ENCODE results near the gene SF1. TPM values are rescaled to one million over a fixed set of nuclear protein-coding genes. Genes with fewer than 3 reads are reported as not detected.

Gene SF1, protein sequence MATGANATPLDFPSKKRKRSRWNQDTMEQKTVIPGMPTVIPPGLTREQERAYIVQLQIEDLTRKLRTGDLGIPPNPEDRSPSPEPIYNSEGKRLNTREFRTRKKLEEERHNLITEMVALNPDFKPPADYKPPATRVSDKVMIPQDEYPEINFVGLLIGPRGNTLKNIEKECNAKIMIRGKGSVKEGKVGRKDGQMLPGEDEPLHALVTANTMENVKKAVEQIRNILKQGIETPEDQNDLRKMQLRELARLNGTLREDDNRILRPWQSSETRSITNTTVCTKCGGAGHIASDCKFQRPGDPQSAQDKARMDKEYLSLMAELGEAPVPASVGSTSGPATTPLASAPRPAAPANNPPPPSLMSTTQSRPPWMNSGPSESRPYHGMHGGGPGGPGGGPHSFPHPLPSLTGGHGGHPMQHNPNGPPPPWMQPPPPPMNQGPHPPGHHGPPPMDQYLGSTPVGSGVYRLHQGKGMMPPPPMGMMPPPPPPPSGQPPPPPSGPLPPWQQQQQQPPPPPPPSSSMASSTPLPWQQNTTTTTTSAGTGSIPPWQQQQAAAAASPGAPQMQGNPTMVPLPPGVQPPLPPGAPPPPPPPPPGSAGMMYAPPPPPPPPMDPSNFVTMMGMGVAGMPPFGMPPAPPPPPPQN
- polyA plus RNA-seq (2013) = 185 and 187 TPM in 2 replicates

- Histone ChIP-seq H4K8ac (ENCODE audit: low read depth, low read length) (peak within 1 kb of the TSS; percentile 97), H3K27ac (ENCODE audit: low read depth, low read length) (peak within 1 kb of the TSS; percentile 99), H2BK5ac (ENCODE audit: low read depth, low read length, poor library complexity) (peak within 1 kb of the TSS; percentile 89), H2AK5ac (ENCODE audit: low read length) (peak within 1 kb of the TSS; percentile 49), H4K91ac (ENCODE audit: low read depth, low read length) (peak within 1 kb of the TSS; percentile 91), H3K36me3 (ENCODE audit: control insufficient read depth in 1 of 2, insufficient read depth in 2 of 2, low read length in 2 of 2) (peaks cover 10 to 25% of the 10 kb centered on the region in 2 experiments), H3K9ac (ENCODE audit: low read length) (peak within 1 kb of the TSS; percentile 99), H2AFZ (ENCODE audit: insufficient read depth, low read length, poor library complexity) (peak within 1 kb of the TSS; percentile 66), H3K18ac (ENCODE audit: low read length) (peak within 1 kb of the TSS; percentile 90), H3K14ac (ENCODE audit: low read length) (peak within 1 kb of the TSS; percentile 79), H2BK120ac (ENCODE audit: insufficient read depth, low read length, poor library complexity) (peak within 1 kb of the TSS; percentile 86), H2BK12ac (ENCODE audit: low read length) (no peak within 1 kb of the TSS), H3K4ac (ENCODE audit: low read depth, low read length) (peak within 1 kb of the TSS; percentile 99), H3K9me3 (ENCODE audit: insufficient read depth, low read depth, low read length) (no peaks in the 10 kb centered on the region), H3K4me2 (ENCODE audit: low read length) (peak within 1 kb of the TSS; percentile 71), H3K4me3 (ENCODE audit: low read depth, low read length) (peak within 1 kb of the TSS; percentile 97), H3K27me3 (ENCODE audit: insufficient read depth, low read length) (no peaks in the 10 kb centered on the region), H3K79me2 (ENCODE audit: control insufficient read depth, insufficient read depth, low read length, poor library complexity) (peaks cover 14% of the 10 kb centered on the region), H3K23ac (ENCODE audit: low read length) (no peak within 1 kb of the TSS), H4K12ac (ENCODE audit: low read depth, low read length) (peak within 1 kb of the TSS; percentile 88), H3K4me1 (ENCODE audit: control insufficient read depth in 1 of 2, insufficient read depth in 2 of 2, low read length in 2 of 2) (peaks cover 3 to 4% of the 10 kb centered on the region in 2 experiments), H3K79me1 (ENCODE audit: low read length) (peaks cover 10% of the 10 kb centered on the region)
- peak; percentile 100 for DNase-seq
- no CpG with 5 or more reads among the region's 80 CpGs for WGBS (ENCODE audit: extremely low coverage, insufficient coverage, insufficient read length)
These were observed at the start of gene SF1 for GRCh38 chr11:64778473-64779298. Gene SF1 (minus strand): TSS chr11:64778542. CDS start chr11:64778392, 150 bp downstream.

DNA sequence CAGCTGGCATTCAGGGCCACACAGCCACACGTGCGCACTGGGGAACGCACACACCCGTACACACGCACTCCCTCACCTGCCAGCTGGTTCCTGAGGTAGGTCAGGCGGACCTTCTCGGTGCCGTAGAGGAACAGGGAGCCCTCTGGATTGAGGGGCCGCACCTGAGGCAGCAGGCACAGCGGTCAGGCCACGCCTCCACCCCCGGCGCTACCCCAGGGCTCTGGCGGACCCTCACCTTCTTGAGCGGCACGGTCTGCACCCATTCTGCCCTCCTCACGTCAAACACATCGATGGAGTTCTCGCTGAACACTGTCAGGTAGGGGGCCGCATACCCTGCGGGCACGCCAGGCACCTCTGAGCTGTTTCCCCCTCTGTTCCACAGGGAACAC lies 49.1 kb upstream of the SF1 start:
- Histone ChIP-seq H4K91ac (ENCODE audit: low read depth, low read length) (no peak overlapping the region), H3K4me3 (ENCODE audit: low read depth, low read length) (no peak overlapping the region), H3K18ac (ENCODE audit: low read length) (no peak overlapping the region), H3K27me3 (ENCODE audit: insufficient read depth, low read length) (no peaks in the 10 kb centered on the region), H3K36me3 (ENCODE audit: control insufficient read depth in 1 of 2, insufficient read depth in 2 of 2, low read length in 2 of 2) (peaks cover 76 to 85% of the 10 kb centered on the region in 2 experiments), H3K4me2 (ENCODE audit: low read length) (no peak overlapping the region), H2AK5ac (ENCODE audit: low read length) (no peak overlapping the region), H4K12ac (ENCODE audit: low read depth, low read length) (no peak overlapping the region), H3K9ac (ENCODE audit: low read length) (no peak overlapping the region), H3K4ac (ENCODE audit: low read depth, low read length) (no peak overlapping the region), H2BK12ac (ENCODE audit: low read length) (no peak overlapping the region), H3K9me3 (ENCODE audit: insufficient read depth, low read depth, low read length) (peaks cover 4% of the 10 kb centered on the region), H3K79me2 (ENCODE audit: control insufficient read depth, insufficient read depth, low read length, poor library complexity) (no peaks in the 10 kb centered on the region), H4K8ac (ENCODE audit: low read depth, low read length) (no peak overlapping the region), H2BK120ac (ENCODE audit: insufficient read depth, low read length, poor library complexity) (no peak overlapping the region), H2AFZ (ENCODE audit: insufficient read depth, low read length, poor library complexity) (no peak overlapping the region), H3K27ac (ENCODE audit: low read depth, low read length) (no peak overlapping the region), H3K23ac (ENCODE audit: low read length) (no peak overlapping the region), H3K14ac (ENCODE audit: low read length) (no peak overlapping the region), H2BK5ac (ENCODE audit: low read depth, low read length, poor library complexity) (no peak overlapping the region), H3K4me1 (ENCODE audit: control insufficient read depth in 1 of 2, insufficient read depth in 2 of 2, low read length in 2 of 2) (no peaks in the 10 kb centered on the region), H3K79me1 (ENCODE audit: low read length) (no peaks in the 10 kb centered on the region)
- no CpG with 5 or more reads among the region's 22 CpGs for WGBS (ENCODE audit: extremely low coverage, insufficient coverage, insufficient read length)
- DNase-seq = no peak

GRCh38 chr11:64826578-64827450 lies 48.5 kb upstream of the SF1 start:
- Histone ChIP-seq H3K14ac (ENCODE audit: low read length) (no peak overlapping the region), H4K12ac (ENCODE audit: low read depth, low read length) (no peak overlapping the region), H3K4me1 (ENCODE audit: control insufficient read depth in 1 of 2, insufficient read depth in 2 of 2, low read length in 2 of 2) (no peaks in the 10 kb centered on the region), H3K27me3 (ENCODE audit: insufficient read depth, low read length) (no peaks in the 10 kb centered on the region), H4K91ac (ENCODE audit: low read depth, low read length) (no peak overlapping the region), H3K23ac (ENCODE audit: low read length) (no peak overlapping the region), H3K27ac (ENCODE audit: low read depth, low read length) (no peak overlapping the region), H3K79me1 (ENCODE audit: low read length) (no peaks in the 10 kb centered on the region), H3K36me3 (ENCODE audit: control insufficient read depth in 1 of 2, insufficient read depth in 2 of 2, low read length in 2 of 2) (peaks cover 70 to 79% of the 10 kb centered on the region in 2 experiments), H2AK5ac (ENCODE audit: low read length) (no peak overlapping the region), H2BK5ac (ENCODE audit: low read depth, low read length, poor library complexity) (no peak overlapping the region), H3K4ac (ENCODE audit: low read depth, low read length) (no peak overlapping the region), H2AFZ (ENCODE audit: insufficient read depth, low read length, poor library complexity) (no peak overlapping the region), H3K4me2 (ENCODE audit: low read length) (no peak overlapping the region), H4K8ac (ENCODE audit: low read depth, low read length) (no peak overlapping the region), H3K9ac (ENCODE audit: low read length) (no peak overlapping the region), H3K79me2 (ENCODE audit: control insufficient read depth, insufficient read depth, low read length, poor library complexity) (no peaks in the 10 kb centered on the region), H3K18ac (ENCODE audit: low read length) (no peak overlapping the region), H3K9me3 (ENCODE audit: insufficient read depth, low read depth, low read length) (peaks cover 4% of the 10 kb centered on the region), H3K4me3 (ENCODE audit: low read depth, low read length) (no peak overlapping the region), H2BK120ac (ENCODE audit: insufficient read depth, low read length, poor library complexity) (no peak overlapping the region), H2BK12ac (ENCODE audit: low read length) (no peak overlapping the region)
- no peak for DNase-seq
- no CpG with 5 or more reads among the region's 52 CpGs for WGBS (ENCODE audit: extremely low coverage, insufficient coverage, insufficient read length)

Measured in trophoblast cell (in vitro differentiated cells and primary cell).